NB4 (cell line): ENCODE results near the gene NGFR.
A peak's percentile ranks its signal among the peaks of the same experiment; 100 is the strongest.

Source experiments
- DNase-seq: peaks from one replicate; pipeline ENCODE4 v3.0.0; 2010; ENCODE audit warnings: low read depth
- H3K4me3 ChIP-seq: one replicate; pipeline ENCODE4 v1.5.1; 2011; ENCODE audit warnings: mild to moderate bottlenecking, low read depth, low read length, moderate library complexity
- CTCF ChIP-seq: IDR thresholded peaks from one replicate; pipeline ENCODE4 v1.5.1; 2012; ENCODE audit warnings: low read depth, low read length
- MAX ChIP-seq: IDR thresholded peaks from 2 replicates; pipeline ENCODE4 v1.6.1; 2011; ENCODE audit warnings: low read depth, low read length
- MYC ChIP-seq: IDR thresholded peaks from 2 replicates; pipeline ENCODE4 v1.6.1; 2011; ENCODE audit warnings: low read depth, low read length
- POLR2A ChIP-seq: IDR thresholded peaks from 2 replicates; pipeline ENCODE4 v1.6.1; 2011; ENCODE audit warnings: mild to moderate bottlenecking; ENCODE audit not compliant: insufficient read length; ENCODE audit errors: extremely low read depth

The NGFR gene

GRCh38 chr17:49473900-49474751 lies 21.0 kb upstream of the NGFR start:
- TF ChIP-seq CTCF (no peak), MYC (no peak), POLR2A (no peak), MAX (no peak)
- H3K4me3 ChIP-seq, result no peak overlapping the region
- DNase-seq, result no peak

- H3K4me3 ChIP-seq, result no peak overlapping the region
- no peak for DNase-seq
- TF ChIP-seq MYC, result no peak
- TF ChIP-seq POLR2A, result no peak
- no peak for TF ChIP-seq MAX
- TF ChIP-seq CTCF, result no peak
Measured at GRCh38 chr17:49477709-49478108, 17.4 kb upstream of the NGFR start.

GRCh38 chr17:49480836-49481615 lies 14.1 kb upstream of the NGFR start:
- DNase-seq, result no peak
- no peak overlapping the region for H3K4me3 ChIP-seq
- TF ChIP-seq CTCF (no peak), POLR2A (no peak), MAX (no peak), MYC (no peak)

- DNase-seq, result peak; percentile 55
- H3K4me3 ChIP-seq, result no peak overlapping the region
- TF ChIP-seq MYC, result no peak
- no peak for TF ChIP-seq CTCF
- TF ChIP-seq POLR2A, result no peak
- TF ChIP-seq MAX, result no peak
Measured at GRCh38 chr17:49482144-49482817, 12.8 kb upstream of the NGFR start.

- DNase-seq, result peak; percentile 42
- no peak overlapping the region for H3K4me3 ChIP-seq
- TF ChIP-seq CTCF (no peak), MAX (no peak), POLR2A (no peak)
Measured at GRCh38 chr17:49483599-49484509, 11.2 kb upstream of the NGFR start.
